ENCODE data around the gene SLC7A6.

SLC7A6 gene

GRCh38 chr16:68313116-68313515, 48.8 kb downstream of the SLC7A6 start:
- Histone ChIP-seq H4K20me1 (peaks cover 4 to 24% (median 13%) of the 10 kb centered on the region in 11 experiments; a peak in 15 of 22 replicates), H3K4me1 (peaks cover 27 to 38% (median 31%) of the 10 kb centered on the region in 10 experiments), H3K4me3 (no peak overlapping the region), H3K36me3 (peaks cover 40 to 70% (median 60%) of the 10 kb centered on the region in 11 experiments), H3K9ac (peak overlapping the region in 1 of 11 experiments; percentile 30; a peak in 1 of 22 replicates), H3K27ac (no peak overlapping the region), H3K27me3 (no peaks in the 10 kb centered on the region), H3K9me3 (replicated peaks in 1 of 11) (no peaks in the 10 kb centered on the region), H3K4me2 (peak overlapping the region in 1 of 11 experiments; percentile 91; a peak in 1 of 22 replicates)
- no peak for TF ChIP-seq Cebpa-rat (IDR thresholded peaks at IDR 0.05)

- Histone ChIP-seq H3K27ac (no peak overlapping the region), H3K4me2 (no peak overlapping the region), H3K4me1 (peaks cover 0 to 9% (median 4%) of the 10 kb centered on the region in 10 experiments; a peak in 12 of 20 replicates), H3K9me3 (replicated peaks in 1 of 11) (no peaks in the 10 kb centered on the region), H3K36me3 (peaks cover 69 to 98% (median 89%) of the 10 kb centered on the region in 11 experiments), H3K9ac (peak overlapping the region in 2 of 11 experiments; percentile 10 to 22; a peak in 1 of 22 replicates), H4K20me1 (peaks cover 0 to 12% (median 0%) of the 10 kb centered on the region in 11 experiments; a peak in 2 of 22 replicates), H3K4me3 (no peak overlapping the region), H3K27me3 (no peaks in the 10 kb centered on the region)
- no peak for TF ChIP-seq Cebpa-rat (IDR thresholded peaks at IDR 0.05)
Measured at GRCh38 chr16:68319185-68319908, 55.0 kb downstream of the SLC7A6 start.

- Histone ChIP-seq H3K4me2 (peak overlapping the region in 3 of 11 experiments; percentile 5 to 31 (median 5); a peak in 2 of 22 replicates), H3K9ac (0 out of 22 replicates have a peak overlapping the region, but pooled peaks of 1 of the 11 experiments have one; percentile 29), H3K4me1 (peaks cover 6 to 29% (median 16%) of the 10 kb centered on the region in 10 experiments; a peak in 19 of 20 replicates), H3K4me3 (no peak overlapping the region), H4K20me1 (peaks cover 0 to 10% (median 0%) of the 10 kb centered on the region in 11 experiments; a peak in 1 of 22 replicates), H3K27ac (no peak overlapping the region), H3K27me3 (no peaks in the 10 kb centered on the region), H3K36me3 (peaks cover 54 to 91% (median 78%) of the 10 kb centered on the region in 11 experiments), H3K9me3 (replicated peaks in 1 of 11) (no peaks in the 10 kb centered on the region)
- no peak; a peak in 1 of 22 replicates for TF ChIP-seq Cebpa-rat (IDR thresholded peaks at IDR 0.05)
Measured at GRCh38 chr16:68324336-68324735, 60.0 kb downstream of the SLC7A6 start.

- peaks cover 0 to 10% (median 0%) of the 10 kb centered on the region in 11 experiments; a peak in 1 of 22 replicates for H4K20me1 ChIP-seq
- peak overlapping the region in 4 of 11 experiments; percentile 2 to 14 (median 4); a peak in 5 of 22 replicates for H3K27ac ChIP-seq
- no peaks in the 10 kb centered on the region for H3K27me3 ChIP-seq
- H3K9ac ChIP-seq = peak overlapping the region in 2 of 11 experiments; percentile 18 to 28; a peak in 2 of 22 replicates
- H3K4me1 ChIP-seq = peaks cover 6 to 29% (median 16%) of the 10 kb centered on the region in 10 experiments; a peak in 19 of 20 replicates
- peaks cover 49 to 91% (median 78%) of the 10 kb centered on the region in 11 experiments for H3K36me3 ChIP-seq
- no peak overlapping the region for H3K4me3 ChIP-seq
- peak overlapping the region in 5 of 11 experiments; percentile 1 to 31 (median 5); a peak in 4 of 22 replicates for H3K4me2 ChIP-seq
- TF ChIP-seq Cebpa-rat (IDR thresholded peaks at IDR 0.05) = no peak
- H3K9me3 ChIP-seq (replicated peaks in 1 of 11) = no peaks in the 10 kb centered on the region
Measured at GRCh38 chr16:68324780-68325357, 60.5 kb downstream of the SLC7A6 start.

GRCh38 chr16:68328151-68328859, 64.0 kb downstream of the SLC7A6 start:
- H3K9ac ChIP-seq = no peak overlapping the region
- peaks cover 27 to 58% (median 40%) of the 10 kb centered on the region in 10 experiments for H3K4me1 ChIP-seq
- peak overlapping the region in 2 of 11 experiments; percentile 16 to 95; a peak in 1 of 22 replicates for H3K27ac ChIP-seq
- no peaks in the 10 kb centered on the region for H3K9me3 ChIP-seq (replicated peaks in 1 of 11)
- no peaks in the 10 kb centered on the region for H3K27me3 ChIP-seq
- H4K20me1 ChIP-seq = no peaks in the 10 kb centered on the region
- peaks cover 29 to 66% (median 57%) of the 10 kb centered on the region in 11 experiments for H3K36me3 ChIP-seq
- no peak for TF ChIP-seq Cebpa-rat (IDR thresholded peaks at IDR 0.05)
- no peak overlapping the region for H3K4me3 ChIP-seq
- H3K4me2 ChIP-seq = 0 out of 22 replicates have a peak overlapping the region, but pooled peaks of 1 of the 11 experiments have one; percentile 7

- H3K27me3 ChIP-seq = no peaks in the 10 kb centered on the region
- H3K27ac ChIP-seq = peak overlapping the region in 6 of 11 experiments; percentile 37 to 98 (median 95); a peak in 10 of 22 replicates
- no peak overlapping the region for H3K4me2 ChIP-seq
- no peak overlapping the region for H3K4me3 ChIP-seq
- TF ChIP-seq Cebpa-rat (IDR thresholded peaks at IDR 0.05) = no peak
- peaks cover 23 to 66% (median 53%) of the 10 kb centered on the region in 11 experiments for H3K36me3 ChIP-seq
- no peaks in the 10 kb centered on the region for H3K9me3 ChIP-seq (replicated peaks in 1 of 11)
- no peaks in the 10 kb centered on the region for H4K20me1 ChIP-seq
- peaks cover 33 to 64% (median 47%) of the 10 kb centered on the region in 10 experiments for H3K4me1 ChIP-seq
- peak overlapping the region in 4 of 11 experiments; percentile 0 to 15 (median 12); a peak in 6 of 22 replicates for H3K9ac ChIP-seq
Measured at GRCh38 chr16:68328860-68329390, 64.6 kb downstream of the SLC7A6 start.

GRCh38 chr16:68331879-68332410, 67.6 kb downstream of the SLC7A6 start:
- no peak for TF ChIP-seq Cebpa-rat (IDR thresholded peaks at IDR 0.05)
- Histone ChIP-seq H4K20me1 (no peaks in the 10 kb centered on the region), H3K27me3 (no peaks in the 10 kb centered on the region), H3K27ac (peak overlapping the region; percentile 16 to 98 (median 92); a peak in 21 of 22 replicates), H3K36me3 (peaks cover under 1 to 65% (median 28%) of the 10 kb centered on the region in 11 experiments; a peak in 20 of 22 replicates), H3K9ac (peak overlapping the region; percentile 8 to 89 (median 79); a peak in 21 of 22 replicates), H3K4me3 (peak overlapping the region in 7 of 10 experiments; percentile 6 to 43 (median 28); a peak in 8 of 20 replicates), H3K4me2 (peak overlapping the region; percentile 76 to 95 (median 86)), H3K4me1 (peaks cover 41 to 78% (median 57%) of the 10 kb centered on the region in 10 experiments), H3K9me3 (replicated peaks in 1 of 11) (no peaks in the 10 kb centered on the region)
